DOHH2 (cell line): ENCODE data around the gene CPM.

ENCODE experiments used
- EZH2phosphoT487 ChIP-seq: fragments of 200-600 bp; sonication (generic); IDR thresholded peaks from 2 replicates; pipeline ENCODE4 v1.6.1; 2017; ENCODE audit warnings: borderline replicate concordance, mild to moderate bottlenecking, antibody characterized with exemption, low read length, moderate library complexity, mixed read lengths
- TF ChIP-seq, protein P1 (sequence below): fragments of 200-600 bp; sonication (generic); IDR thresholded peaks from one replicate; pipeline ENCODE4 v1.5.1; 2014; ENCODE audit warnings: antibody characterized with exemption, mild to moderate bottlenecking, low read depth, low read length; ENCODE audit not compliant: poor library complexity, severe bottlenecking

DNA sequence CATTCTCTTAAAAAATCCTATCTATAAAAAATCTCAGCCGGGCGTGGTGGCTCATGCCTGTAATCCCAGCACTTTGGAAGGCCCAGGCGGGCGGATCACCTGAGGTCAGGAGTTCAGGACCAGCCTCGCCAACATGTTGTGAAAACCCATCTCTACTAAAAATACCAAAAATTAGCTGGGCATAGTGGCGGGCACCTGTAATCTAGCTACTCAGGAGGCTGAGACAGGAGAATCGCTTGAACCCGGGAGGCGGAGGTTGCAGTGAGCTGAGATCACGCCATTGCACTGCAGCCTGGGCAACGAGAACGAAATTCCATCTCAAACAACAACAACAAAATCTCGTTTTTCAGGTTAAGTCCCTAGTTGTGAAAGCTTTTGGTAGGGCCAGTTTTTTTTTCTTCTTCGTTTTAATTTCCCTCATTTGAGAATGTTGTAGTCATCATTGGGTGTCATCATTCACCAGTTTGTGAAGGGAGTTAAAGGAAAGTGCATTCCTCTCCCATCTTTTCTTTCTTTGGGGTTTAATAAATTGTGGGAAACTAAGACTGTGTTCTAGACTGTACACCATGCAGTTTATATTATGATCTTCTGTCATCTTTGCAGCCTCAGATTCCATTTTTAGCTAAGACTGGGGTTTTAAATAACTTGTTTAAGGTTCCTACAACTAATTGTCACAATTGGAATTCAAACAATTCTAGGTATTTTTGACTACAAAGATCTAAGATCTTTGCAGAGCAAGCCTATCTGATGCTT lies 101.0 kb downstream of the CPM start:
- TF ChIP-seq, protein P1, sequence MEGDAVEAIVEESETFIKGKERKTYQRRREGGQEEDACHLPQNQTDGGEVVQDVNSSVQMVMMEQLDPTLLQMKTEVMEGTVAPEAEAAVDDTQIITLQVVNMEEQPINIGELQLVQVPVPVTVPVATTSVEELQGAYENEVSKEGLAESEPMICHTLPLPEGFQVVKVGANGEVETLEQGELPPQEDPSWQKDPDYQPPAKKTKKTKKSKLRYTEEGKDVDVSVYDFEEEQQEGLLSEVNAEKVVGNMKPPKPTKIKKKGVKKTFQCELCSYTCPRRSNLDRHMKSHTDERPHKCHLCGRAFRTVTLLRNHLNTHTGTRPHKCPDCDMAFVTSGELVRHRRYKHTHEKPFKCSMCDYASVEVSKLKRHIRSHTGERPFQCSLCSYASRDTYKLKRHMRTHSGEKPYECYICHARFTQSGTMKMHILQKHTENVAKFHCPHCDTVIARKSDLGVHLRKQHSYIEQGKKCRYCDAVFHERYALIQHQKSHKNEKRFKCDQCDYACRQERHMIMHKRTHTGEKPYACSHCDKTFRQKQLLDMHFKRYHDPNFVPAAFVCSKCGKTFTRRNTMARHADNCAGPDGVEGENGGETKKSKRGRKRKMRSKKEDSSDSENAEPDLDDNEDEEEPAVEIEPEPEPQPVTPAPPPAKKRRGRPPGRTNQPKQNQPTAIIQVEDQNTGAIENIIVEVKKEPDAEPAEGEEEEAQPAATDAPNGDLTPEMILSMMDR: no peak
- no peak for TF ChIP-seq EZH2phosphoT487
